ENCODE measurements around the gene AKT2.

GRCh38 chr19:40213251-40213829 is 71.8 kb downstream of the AKT2 start:
- TF ChIP-seq EZH2 (IDR thresholded peaks at IDR 0.05; ENCODE audit: borderline replicate concordance, low read depth, low read length, poor library complexity, severe bottlenecking) (no peak), CTCF (conservative IDR thresholded peaks at IDR 0.05; ENCODE audit: low read depth, low read length) (no peak)
